K562 (cell line): ENCODE measurements around the gene MATR3. TPM values are rescaled to one million over a fixed set of nuclear protein-coding genes. Genes with fewer than 3 reads are reported as not detected.

ENCODE experiments used
- BRD9 ChIP-seq: fragments of 450-650 bp; IDR thresholded peaks from 2 replicates; pipeline ENCODE4 v1.6.1; 2018; ENCODE audit warnings: low read depth; ENCODE audit not compliant: partially characterized antibody
- CEBPG ChIP-seq, 3 experiments: fragments of 200-800 bp in 1 of 3; sonication (Bioruptor generic) in 1 of 3; sonication (generic) in 1 of 3; formaldehyde crosslinking in 1 of 3; IDR thresholded peaks in 2 of 3; conservative IDR thresholded peaks in 1 of 3; 2 replicates each; pipeline versions ENCODE4 v1.6.1 to v1.8.0; 2016 to 2022; ENCODE audit warnings: missing compliant biosample characterization in 2 of 3, missing genetic modification characterization in 2 of 3, mild to moderate bottlenecking in 1 of 3, missing genetic modification reagents in 1 of 3
- CSDE1 ChIP-seq, 2 experiments: fragments of 450-650 bp; IDR thresholded peaks; 2 replicates each; pipeline ENCODE4 v1.6.1; 2016; ENCODE audit warnings: mild to moderate bottlenecking in 1 of 2
- CTCF ChIP-seq, 3 experiments: IDR thresholded peaks in 2 of 3; conservative IDR thresholded peaks in 1 of 3; 2 replicates each; pipeline ENCODE4 v1.5.1; 2011 to 2012; ENCODE audit warnings: low read length in 3 of 3, mild to moderate bottlenecking in 3 of 3, control low read depth in 2 of 3, improper control_type of control experiment in 1 of 3, inconsistent platforms in 1 of 3, low read depth in 1 of 3, mixed read lengths in 1 of 3, moderate library complexity in 1 of 3; ENCODE audit not compliant: insufficient read depth in 2 of 3
- NR4A1 ChIP-seq, 2 experiments: fragments of 250-450 bp in 1 of 2; fragments of 450-650 bp in 1 of 2; sonication (Bioruptor Pico) in 1 of 2; IDR thresholded peaks; 2 replicates each; pipeline versions ENCODE4 v1.4.0 to v1.6.1; 2016 to 2020; ENCODE audit warnings: mild to moderate bottlenecking in 2 of 2, missing compliant biosample characterization in 1 of 2, missing genetic modification characterization in 1 of 2, moderate library complexity in 1 of 2
- RERE ChIP-seq: sonication (generic); formaldehyde crosslinking; IDR thresholded peaks from 2 replicates; pipeline ENCODE4 v1.8.0; 2023; ENCODE audit warnings: missing genetic modification reagents, mild to moderate bottlenecking, borderline replicate concordance
- ZBTB40 ChIP-seq, 2 experiments: fragments of 450-650 bp in 1 of 2; sonication (generic) in 1 of 2; formaldehyde crosslinking in 1 of 2; IDR thresholded peaks; 2 replicates each; pipeline versions ENCODE4 v1.7.1 to v1.9.0; 2016 to 2022; ENCODE audit warnings: inconsistent platforms in 1 of 2, mild to moderate bottlenecking in 1 of 2, missing genetic modification reagents in 1 of 2
- ZNF764 ChIP-seq: fragments of 250-450 bp; sonication (Bioruptor Pico); IDR thresholded peaks from 2 replicates; pipeline ENCODE4 v1.4.0; 2020; ENCODE audit warnings: low read depth, mild to moderate bottlenecking, moderate library complexity
- polyA plus RNA-seq, 8 experiments: library from polyadenylated mRNA; depleted of rRNA in 4 of 8; stranded (reverse) in 5 of 8; unstranded in 3 of 8; fragments of >200 nt; fragmentation: Nextera tagmentation in 2 of 8; fragmentation: Illumina TruSeq in 1 of 8; extraction: Ambion mirVana in 2 of 8; extraction: Trizol in 1 of 8; gene quantifications; 2 replicates each; pipeline versions ENCODE4 v1.2.1 to v1.2.3, GENCODE V29; 2011 to 2014; ENCODE audit warnings: inconsistent platforms in 1 of 8, missing spikeins in 1 of 8
- total RNA-seq, 7 experiments: library from RNA; depleted of rRNA in 6 of 7; stranded (reverse); fragments of >200 nt in 6 of 7; fragmentation: Illumina TruSeq in 2 of 7; extraction: Trizol in 2 of 7; gene quantifications; 2 replicates each; pipeline versions ENCODE4 v1.2.1 to v1.2.3, GENCODE V29; 2011 to 2021; ENCODE audit warnings: low replicate concordance in 1 of 7

MATR3 gene
- total and polyA plus RNA-seq, 9 of the 15 experiments (the other 6 are each of a cell fraction or from before 2014, with no cell fraction given), result 150 to 425 (median 263) TPM

GRCh38 chr5:139263536-139263935, 30.0 kb upstream of the MATR3 start (continued):
- TF ChIP-seq CEBPG (CRISPR knock-in tag; IDR thresholded peaks at IDR 0.05) (no peak), CEBPG (tag; conservative IDR thresholded peaks at IDR 0.05 in 1 of 2, IDR thresholded peaks at IDR 0.05 in 1 of 2) (no peak), CSDE1 (IDR thresholded peaks at IDR 0.05) (no peak), ZNF764 (CRISPR knock-in tag) (no peak), RERE (CRISPR knock-in tag) (no peak), CTCF (IDR thresholded peaks at IDR 0.05 in 2 of 3, conservative IDR thresholded peaks at IDR 0.05 in 1 of 3; ENCODE audit: insufficient read depth in 2 of 3, low read depth in 1 of 3, low read length in 3 of 3) (0 out of 6 replicates have a peak, but pooled peaks of 1 of the 3 experiments have one; percentile 10), ZBTB40 (IDR thresholded peaks at IDR 0.05) (no peak), ZBTB40 (CRISPR knock-in tag; IDR thresholded peaks at IDR 0.05) (no peak), BRD9 (no peak), NR4A1 (CRISPR knock-in tag; IDR thresholded peaks at IDR 0.05) (no peak), NR4A1 (tag; IDR thresholded peaks at IDR 0.05) (peak; percentile 26; the same call in 1 of the 2 replicates)
